ENCODE data around the gene ZNF548. TPM values are rescaled to one million over a fixed set of nuclear protein-coding genes. Genes with fewer than 3 reads are reported as not detected.
A peak's percentile ranks its signal among the peaks of the same experiment; 100 is the strongest.
"Not testable (repeated sequence)": the region's sequence is repeated elsewhere in the genome, so short reads cannot be mapped to it uniquely, and the experiment has no call there.

Gene ZNF548
- 40.7 TPM for total RNA-seq

- peak; percentile 95 to 100 (median 100) for DNase-seq (ENCODE audit: low read depth in 2 of 3, low spot score in 2 of 3)
Observed at GRCh38 chr19:57389730-57390598, at the start of gene ZNF548. Gene ZNF548 (plus strand): TSS chr19:57389854. CDS start chr19:57390100, 246 bp downstream.

- no peak for DNase-seq (ENCODE audit: low read depth in 2 of 3, low spot score in 2 of 3)
Observed at GRCh38 chr19:57342582-57342981, 47.1 kb upstream of the ZNF548 start.

GRCh38 chr19:57348136-57348535 is 41.5 kb upstream of the ZNF548 start:
- no peak for DNase-seq (ENCODE audit: low read depth in 2 of 3, low spot score in 2 of 3)

GRCh38 chr19:57350877-57351805 is 38.5 kb upstream of the ZNF548 start, which contains the start of gene ZNF304:
Gene ZNF304 (plus strand): TSS chr19:57351271. CDS start chr19:57351665, 394 bp downstream.
- peak; percentile 50 to 92 (median 92) for DNase-seq (ENCODE audit: low read depth in 2 of 3, low spot score in 2 of 3)

- DNase-seq (ENCODE audit: low read depth in 2 of 3, low spot score in 2 of 3): peak in 1 of 3 donors; percentile 5
Observed at GRCh38 chr19:57351867-57352266, 37.8 kb upstream of the ZNF548 start.

GRCh38 chr19:57355916-57356315 is 33.7 kb upstream of the ZNF548 start:
- no peak for DNase-seq (ENCODE audit: low read depth in 2 of 3, low spot score in 2 of 3)

GRCh38 chr19:57357406-57357805 is 32.2 kb upstream of the ZNF548 start:
- DNase-seq (ENCODE audit: low read depth in 2 of 3, low spot score in 2 of 3): no peak

- no peak for DNase-seq (ENCODE audit: low read depth in 2 of 3, low spot score in 2 of 3)
Observed at GRCh38 chr19:57359300-57359699, 30.4 kb upstream of the ZNF548 start.

GRCh38 chr19:57362419-57362818 is 27.2 kb upstream of the ZNF548 start:
- DNase-seq (ENCODE audit: low read depth in 2 of 3, low spot score in 2 of 3): no peak

GRCh38 chr19:57362997-57363687 is 26.5 kb upstream of the ZNF548 start, which contains the start of the genes TRAPPC2B and ZNF547:
Gene TRAPPC2B (plus strand): TSS chr19:57363551. CDS start chr19:57364834, 1,283 bp downstream.
Gene ZNF547 (plus strand): TSS chr19:57363551. CDS start chr19:57368556, 5,005 bp downstream.
- DNase-seq (ENCODE audit: low read depth in 2 of 3, low spot score in 2 of 3): peak; percentile 96 to 100 (median 99)

GRCh38 chr19:57363688-57364181 is 25.9 kb upstream of the ZNF548 start:
- no peak for DNase-seq (ENCODE audit: low read depth in 2 of 3, low spot score in 2 of 3)

- no peak for DNase-seq (ENCODE audit: low read depth in 2 of 3, low spot score in 2 of 3)
Observed at GRCh38 chr19:57366776-57367175, 22.9 kb upstream of the ZNF548 start.

GRCh38 chr19:57374179-57374578 is 15.5 kb upstream of the ZNF548 start:
- no peak for DNase-seq (ENCODE audit: low read depth in 2 of 3, low spot score in 2 of 3)

GRCh38 chr19:57374647-57375046 is 15.0 kb upstream of the ZNF548 start:
- DNase-seq (ENCODE audit: low read depth in 2 of 3, low spot score in 2 of 3): not testable (repeated sequence)

GRCh38 chr19:57376151-57376550 is 13.5 kb upstream of the ZNF548 start:
- no peak for DNase-seq (ENCODE audit: low read depth in 2 of 3, low spot score in 2 of 3)

- DNase-seq (ENCODE audit: low read depth in 2 of 3, low spot score in 2 of 3): no peak
Observed at GRCh38 chr19:57377498-57378146, 12.0 kb upstream of the ZNF548 start.

GRCh38 chr19:57380923-57381322 is 8.7 kb upstream of the ZNF548 start:
- no peak for DNase-seq (ENCODE audit: low read depth in 2 of 3, low spot score in 2 of 3)

- DNase-seq (ENCODE audit: low read depth in 2 of 3, low spot score in 2 of 3): no peak
Observed at GRCh38 chr19:57382806-57383488, 6.7 kb upstream of the ZNF548 start.

GRCh38 chr19:57389194-57389729 is 392 bp upstream of the ZNF548 start:
- DNase-seq (ENCODE audit: low read depth in 2 of 3, low spot score in 2 of 3): no peak

All from hematopoietic multipotent progenitor cell (in vitro differentiated cells).